HG03432 (cell line): Measurements from ENCODE around the gene DNAJC8.
A peak's percentile ranks its signal among the peaks of the same experiment; 100 is the strongest.

Experiments
- ATAC-seq: cut with Tn5 transposase; IDR thresholded peaks from one replicate; pipeline ENCODE4 v1.9.1; 2021; ENCODE audit warnings: mild to moderate bottlenecking, moderate library complexity; ENCODE audit not compliant: unreplicated experiment

Gene DNAJC8

GRCh38 chr1:28173151-28173979 lies 59.5 kb downstream of the DNAJC8 start:
- ATAC-seq, result no peak

GRCh38 chr1:28172713-28173150 lies 60.1 kb downstream of the DNAJC8 start:
- peak; percentile 60 for ATAC-seq

DNA sequence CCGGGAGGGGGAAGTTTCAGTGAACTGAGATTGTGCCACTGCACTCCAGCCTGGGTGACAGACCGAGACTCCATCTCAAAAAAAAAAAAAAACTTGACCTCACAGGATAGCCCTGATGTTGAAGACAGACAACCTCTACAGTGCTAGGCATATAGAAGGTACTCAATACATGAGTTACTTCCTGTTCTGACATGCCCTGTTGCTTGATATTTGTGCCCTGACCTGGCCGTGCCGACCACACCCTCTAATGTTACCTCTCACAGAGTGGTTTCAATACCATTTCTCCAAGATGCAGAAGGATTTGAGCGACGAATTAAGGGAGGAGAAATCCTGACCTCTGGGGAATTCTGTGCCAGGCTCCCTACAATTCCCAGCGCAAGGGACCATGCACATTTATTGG lies 61.6 kb downstream of the DNAJC8 start:
- no peak for ATAC-seq

- no peak for ATAC-seq
Observed at GRCh38 chr1:28170001-28170596, 62.7 kb downstream of the DNAJC8 start.

- no peak for ATAC-seq
Observed at GRCh38 chr1:28163496-28164161, 69.2 kb downstream of the DNAJC8 start.

- no peak for ATAC-seq
Observed at GRCh38 chr1:28162151-28162550, 70.7 kb downstream of the DNAJC8 start.

DNA sequence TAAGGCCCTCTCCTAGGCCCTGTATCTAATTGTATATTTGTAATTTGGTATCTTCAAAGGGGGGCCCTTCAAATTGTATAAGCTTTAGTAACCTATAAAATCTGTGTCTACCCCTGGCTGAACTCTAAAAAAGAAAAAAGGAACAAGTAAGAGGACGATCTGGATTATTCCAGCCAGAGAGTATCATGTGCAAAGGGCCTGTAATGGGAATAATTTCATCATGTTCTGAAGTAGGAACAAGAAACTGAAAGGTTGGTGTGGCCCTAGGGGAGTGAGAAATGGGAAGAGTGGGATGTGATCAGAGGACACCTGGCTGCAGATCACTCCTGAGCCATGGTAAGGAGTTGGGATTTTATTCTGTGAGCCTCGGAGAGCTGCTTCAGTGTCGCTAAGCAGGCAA lies 71.1 kb downstream of the DNAJC8 start:
- ATAC-seq, result no peak

- no peak for ATAC-seq
Observed at GRCh38 chr1:28160782-28161266, 72.0 kb downstream of the DNAJC8 start.

DNA sequence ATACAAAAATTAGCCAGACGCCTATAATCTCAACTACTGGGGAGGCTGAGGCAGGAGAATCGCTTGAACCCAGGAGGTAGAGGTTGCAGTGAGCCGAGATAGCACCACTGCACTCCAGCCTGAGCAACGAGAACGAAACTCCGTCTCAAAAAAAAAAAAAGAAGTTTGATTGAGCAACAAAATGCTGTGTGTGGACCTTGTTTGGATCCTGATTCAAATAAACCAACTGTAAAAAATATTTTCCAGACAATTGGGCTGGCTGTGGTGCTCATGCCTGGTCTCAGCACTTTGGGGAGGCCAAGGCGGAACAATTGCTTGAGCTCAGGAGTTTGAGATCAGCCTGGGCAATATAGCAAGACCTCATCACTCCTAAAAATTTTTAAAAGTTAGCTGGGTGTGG lies 73.1 kb downstream of the DNAJC8 start:
- no peak for ATAC-seq

DNA sequence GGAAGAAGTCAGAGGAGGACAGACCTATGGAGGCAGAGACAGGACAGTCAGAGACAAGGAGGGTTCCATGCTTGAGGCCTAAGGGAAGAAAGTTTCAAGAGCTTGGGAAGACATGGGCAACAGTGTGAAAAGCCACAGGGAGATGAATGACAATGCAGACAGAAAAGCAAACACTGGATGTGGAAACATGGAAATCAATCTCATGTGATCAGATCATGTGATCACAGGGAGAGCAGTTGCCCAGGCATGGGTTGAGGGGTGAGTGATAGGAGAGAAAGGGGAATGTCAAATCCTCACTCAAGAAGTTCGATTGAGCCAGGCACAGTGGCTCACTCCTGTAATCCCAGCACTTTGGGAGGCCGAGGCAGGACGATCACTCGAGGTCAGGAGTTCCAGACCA lies 73.6 kb downstream of the DNAJC8 start:
- no peak for ATAC-seq

DNA sequence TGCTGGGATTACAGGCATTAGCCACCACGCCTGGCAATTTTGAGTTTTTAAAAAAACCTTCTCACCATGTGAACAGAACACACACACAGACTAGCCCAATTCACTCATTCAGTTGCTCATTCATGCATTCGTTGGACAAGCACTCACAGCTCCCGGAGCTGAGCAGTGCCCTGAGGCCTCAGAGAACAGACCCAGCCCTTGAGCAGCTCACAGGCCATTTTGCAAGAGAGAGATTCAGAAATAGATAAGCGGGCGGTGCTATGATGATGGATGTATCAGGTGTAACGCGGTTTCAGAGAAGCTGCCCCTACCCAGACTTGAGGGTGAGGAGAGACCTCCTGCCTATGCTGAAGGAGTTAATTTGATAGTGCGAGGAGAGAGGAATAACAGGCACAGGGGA lies 74.9 kb downstream of the DNAJC8 start:
- no peak for ATAC-seq

DNA sequence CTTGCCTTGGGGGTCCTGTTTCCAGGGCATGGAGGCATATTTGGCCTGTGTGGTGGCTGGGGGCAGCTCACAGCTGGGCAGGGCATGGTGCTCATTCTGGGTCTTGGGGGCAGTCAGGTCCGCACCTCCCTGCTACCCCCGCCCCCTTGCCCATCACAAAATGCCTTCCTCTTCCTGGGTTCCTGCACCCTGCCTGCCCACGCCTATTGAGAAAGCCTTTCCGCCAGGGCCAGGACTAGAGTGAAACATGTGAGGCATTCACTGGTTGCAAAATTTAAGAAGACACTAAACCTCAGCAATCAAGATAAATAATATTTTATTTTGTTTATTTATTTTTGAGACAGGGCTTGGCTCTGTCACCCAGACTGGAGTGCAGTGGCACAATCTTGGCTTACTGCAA lies 76.0 kb downstream of the DNAJC8 start:
- no peak for ATAC-seq

GRCh38 chr1:28155628-28156027 lies 77.2 kb downstream of the DNAJC8 start:
- ATAC-seq, result no peak

DNA sequence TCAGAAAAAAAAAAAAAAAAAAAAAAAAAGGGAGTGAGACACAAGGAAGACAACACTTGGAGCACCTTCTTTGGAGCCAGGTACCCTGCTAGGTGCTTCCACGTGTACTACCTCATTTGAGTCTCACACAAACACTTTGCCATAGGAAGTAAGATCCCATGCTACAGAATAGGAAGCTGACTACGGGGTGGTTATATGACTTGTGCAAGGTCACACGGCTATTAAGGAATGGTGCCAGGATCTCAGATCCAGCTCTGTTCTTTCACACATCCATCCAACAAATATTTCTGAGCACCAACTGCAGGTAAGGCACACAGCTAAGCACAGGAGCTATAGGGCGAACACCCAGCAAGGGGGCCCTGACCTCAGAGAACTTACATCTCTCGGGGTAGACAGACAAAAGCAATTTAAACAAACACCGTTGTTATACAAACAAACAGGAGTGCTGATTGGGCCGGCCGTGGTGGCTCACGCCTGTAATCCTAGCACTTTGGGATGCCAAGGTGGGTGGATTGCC lies 78.7 kb downstream of the DNAJC8 start:
- ATAC-seq, result no peak
